HL-60 (cell line): ENCODE data around the gene SNX30.

Experiments used
- DNase-seq, 2 experiments: peaks; one replicate each; pipeline ENCODE4 v3.0.0-alpha.2; 2010 to 2020; ENCODE audit warnings: low read depth in 1 of 2, low spot score in 1 of 2
- H3K27ac ChIP-seq: fragments of 250-450 bp; sonication (Bioruptor Pico); replicated peaks from 2 replicates; pipeline ENCODE4 v1.5.1; 2020; ENCODE audit warnings: mild to moderate bottlenecking, moderate library complexity
- H3K27me3 ChIP-seq: fragments of 250-450 bp; sonication (Bioruptor Pico); 2 replicates; pipeline ENCODE4 v1.5.1; 2021; ENCODE audit warnings: mild to moderate bottlenecking, moderate library complexity; ENCODE audit not compliant: insufficient read depth, poor library complexity, severe bottlenecking
- H3K4me3 ChIP-seq: replicated peaks from 2 replicates; pipeline ENCODE4 v1.5.1; 2011; ENCODE audit warnings: mild to moderate bottlenecking, control low read depth, low read length; ENCODE audit not compliant: insufficient read depth
- GABPA ChIP-seq: IDR thresholded peaks from 2 replicates; pipeline ENCODE4 v1.6.1; 2012; ENCODE audit warnings: low read depth
- POLR2AphosphoS5 ChIP-seq: IDR thresholded peaks from 2 replicates; pipeline ENCODE4 v1.6.1; 2012; ENCODE audit warnings: low read depth
- SPI1 ChIP-seq: IDR thresholded peaks from 2 replicates; pipeline ENCODE4 v1.6.1; 2012; ENCODE audit warnings: low read depth, mild to moderate bottlenecking, borderline replicate concordance
- TF ChIP-seq, protein P1 (sequence below): IDR thresholded peaks from 2 replicates; pipeline ENCODE4 v1.6.1; 2012; ENCODE audit warnings: low read depth; ENCODE audit not compliant: insufficient replicate concordance
- TF ChIP-seq, protein P2 (sequence below): IDR thresholded peaks from one replicate; pipeline ENCODE4 v1.5.1; 2011; ENCODE audit warnings: low read length, control low read depth, inconsistent platforms; ENCODE audit not compliant: insufficient read depth

Gene SNX30

DNA sequence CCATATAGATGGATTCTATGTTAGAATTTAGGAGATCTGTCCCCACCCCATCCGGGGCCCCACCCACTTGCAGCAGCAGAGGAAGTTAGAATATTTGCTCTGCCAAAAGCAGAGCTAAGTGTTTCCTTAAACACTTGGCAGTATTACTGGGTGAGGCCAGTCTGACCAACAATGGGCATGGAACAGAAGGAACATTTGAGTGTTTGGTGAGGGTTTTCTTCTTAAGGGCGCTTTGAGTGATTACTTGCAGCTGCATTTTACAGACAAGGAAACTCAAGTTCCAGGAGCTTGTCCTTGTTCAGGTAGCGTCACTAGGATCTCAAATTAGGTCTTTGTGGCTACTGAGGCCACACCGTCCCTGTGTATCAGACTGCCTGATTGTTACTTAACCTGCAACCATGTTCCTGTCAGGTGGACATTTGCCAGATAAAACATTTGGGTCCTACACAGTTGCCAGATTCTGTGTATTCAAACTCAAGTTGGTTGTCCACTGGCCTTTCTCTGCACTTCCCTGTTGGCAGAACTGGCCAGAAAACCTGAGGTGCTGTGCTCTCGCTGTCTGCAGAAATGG is 80.8 kb downstream of the SNX30 start:
- Histone ChIP-seq H3K27me3 (no peaks in the 10 kb centered on the region), H3K4me3 (no peak overlapping the region), H3K27ac (no peak overlapping the region)
- TF ChIP-seq, protein P1, sequence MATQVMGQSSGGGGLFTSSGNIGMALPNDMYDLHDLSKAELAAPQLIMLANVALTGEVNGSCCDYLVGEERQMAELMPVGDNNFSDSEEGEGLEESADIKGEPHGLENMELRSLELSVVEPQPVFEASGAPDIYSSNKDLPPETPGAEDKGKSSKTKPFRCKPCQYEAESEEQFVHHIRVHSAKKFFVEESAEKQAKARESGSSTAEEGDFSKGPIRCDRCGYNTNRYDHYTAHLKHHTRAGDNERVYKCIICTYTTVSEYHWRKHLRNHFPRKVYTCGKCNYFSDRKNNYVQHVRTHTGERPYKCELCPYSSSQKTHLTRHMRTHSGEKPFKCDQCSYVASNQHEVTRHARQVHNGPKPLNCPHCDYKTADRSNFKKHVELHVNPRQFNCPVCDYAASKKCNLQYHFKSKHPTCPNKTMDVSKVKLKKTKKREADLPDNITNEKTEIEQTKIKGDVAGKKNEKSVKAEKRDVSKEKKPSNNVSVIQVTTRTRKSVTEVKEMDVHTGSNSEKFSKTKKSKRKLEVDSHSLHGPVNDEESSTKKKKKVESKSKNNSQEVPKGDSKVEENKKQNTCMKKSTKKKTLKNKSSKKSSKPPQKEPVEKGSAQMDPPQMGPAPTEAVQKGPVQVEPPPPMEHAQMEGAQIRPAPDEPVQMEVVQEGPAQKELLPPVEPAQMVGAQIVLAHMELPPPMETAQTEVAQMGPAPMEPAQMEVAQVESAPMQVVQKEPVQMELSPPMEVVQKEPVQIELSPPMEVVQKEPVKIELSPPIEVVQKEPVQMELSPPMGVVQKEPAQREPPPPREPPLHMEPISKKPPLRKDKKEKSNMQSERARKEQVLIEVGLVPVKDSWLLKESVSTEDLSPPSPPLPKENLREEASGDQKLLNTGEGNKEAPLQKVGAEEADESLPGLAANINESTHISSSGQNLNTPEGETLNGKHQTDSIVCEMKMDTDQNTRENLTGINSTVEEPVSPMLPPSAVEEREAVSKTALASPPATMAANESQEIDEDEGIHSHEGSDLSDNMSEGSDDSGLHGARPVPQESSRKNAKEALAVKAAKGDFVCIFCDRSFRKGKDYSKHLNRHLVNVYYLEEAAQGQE: no peak
- TF ChIP-seq SPI1 (peak; percentile 19; the same call in 1 of the 2 replicates), POLR2AphosphoS5 (no peak), GABPA (no peak)
- TF ChIP-seq, protein P2, sequence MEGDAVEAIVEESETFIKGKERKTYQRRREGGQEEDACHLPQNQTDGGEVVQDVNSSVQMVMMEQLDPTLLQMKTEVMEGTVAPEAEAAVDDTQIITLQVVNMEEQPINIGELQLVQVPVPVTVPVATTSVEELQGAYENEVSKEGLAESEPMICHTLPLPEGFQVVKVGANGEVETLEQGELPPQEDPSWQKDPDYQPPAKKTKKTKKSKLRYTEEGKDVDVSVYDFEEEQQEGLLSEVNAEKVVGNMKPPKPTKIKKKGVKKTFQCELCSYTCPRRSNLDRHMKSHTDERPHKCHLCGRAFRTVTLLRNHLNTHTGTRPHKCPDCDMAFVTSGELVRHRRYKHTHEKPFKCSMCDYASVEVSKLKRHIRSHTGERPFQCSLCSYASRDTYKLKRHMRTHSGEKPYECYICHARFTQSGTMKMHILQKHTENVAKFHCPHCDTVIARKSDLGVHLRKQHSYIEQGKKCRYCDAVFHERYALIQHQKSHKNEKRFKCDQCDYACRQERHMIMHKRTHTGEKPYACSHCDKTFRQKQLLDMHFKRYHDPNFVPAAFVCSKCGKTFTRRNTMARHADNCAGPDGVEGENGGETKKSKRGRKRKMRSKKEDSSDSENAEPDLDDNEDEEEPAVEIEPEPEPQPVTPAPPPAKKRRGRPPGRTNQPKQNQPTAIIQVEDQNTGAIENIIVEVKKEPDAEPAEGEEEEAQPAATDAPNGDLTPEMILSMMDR: no peak
- DNase-seq: peak in 1 of 2 experiments; percentile 61

GRCh38 chr9:112831969-112832368 is 81.4 kb downstream of the SNX30 start:
- Histone ChIP-seq H3K27me3 (no peaks in the 10 kb centered on the region), H3K27ac (no peak overlapping the region), H3K4me3 (no peak overlapping the region)
- no peak for TF ChIP-seq GABPA
- TF ChIP-seq POLR2AphosphoS5: no peak
- TF ChIP-seq, protein P1: no peak
- TF ChIP-seq, protein P2: no peak
- DNase-seq: no peak

DNA sequence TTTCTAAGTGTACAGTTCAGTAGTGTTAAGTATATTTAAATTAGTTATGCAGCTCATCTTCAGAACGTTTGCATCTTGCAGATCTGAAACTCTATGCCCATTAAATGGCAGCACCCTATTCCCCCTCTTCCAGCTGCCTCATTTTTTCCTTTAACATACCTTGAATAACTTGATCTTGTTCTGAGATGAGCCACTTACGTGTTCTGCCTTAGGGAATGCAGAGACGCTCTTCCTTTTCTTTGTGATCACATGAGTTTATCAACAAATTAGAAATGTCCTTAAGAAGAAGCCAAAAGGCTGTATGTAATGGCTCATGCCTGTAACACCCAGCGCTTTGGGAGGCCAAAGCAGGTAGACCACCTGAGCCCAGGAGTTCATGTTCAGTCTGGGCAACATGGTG is 82.5 kb downstream of the SNX30 start:
- no peak overlapping the region for H3K4me3 ChIP-seq
- H3K27ac ChIP-seq: no peak overlapping the region
- H3K27me3 ChIP-seq: no peaks in the 10 kb centered on the region
- no peak for DNase-seq
- TF ChIP-seq, protein P2: no peak
- TF ChIP-seq GABPA: no peak
- TF ChIP-seq, protein P1: no peak
